GM19193 (cell line): ENCODE results near the gene SOX4.

Experiments used
- POLR2A ChIP-seq: IDR thresholded peaks from 4 replicates; pipeline ENCODE4 v1.6.1; 2011; ENCODE audit not compliant: insufficient read depth, insufficient read length; ENCODE audit errors: extremely low read depth

The SOX4 gene

GRCh38 chr6:21625642-21626041 lies 32.1 kb downstream of the SOX4 start:
- no peak for TF ChIP-seq POLR2A

GRCh38 chr6:21626756-21627155 lies 33.2 kb downstream of the SOX4 start:
- no peak for TF ChIP-seq POLR2A

- TF ChIP-seq POLR2A, result no peak
Observed at GRCh38 chr6:21628160-21628559, 34.6 kb downstream of the SOX4 start.

- TF ChIP-seq POLR2A, result no peak
Observed at GRCh38 chr6:21633511-21634109, 40.1 kb downstream of the SOX4 start.

GRCh38 chr6:21634582-21634981 lies 41.0 kb downstream of the SOX4 start:
- no peak for TF ChIP-seq POLR2A

GRCh38 chr6:21636876-21637275 lies 43.3 kb downstream of the SOX4 start:
- no peak for TF ChIP-seq POLR2A

- TF ChIP-seq POLR2A, result no peak
Observed at GRCh38 chr6:21639316-21639715, 45.8 kb downstream of the SOX4 start.
